ENCODE data around the gene UBL4A. TPM values are rescaled to one million over a fixed set of nuclear protein-coding genes. Genes with fewer than 3 reads are reported as not detected.

The UBL4A gene
- total and polyA plus RNA-seq, 2 experiments from 2014 or later = 53.4 to 65.2 TPM

GRCh38 chrX:154434394-154435168 is 51.8 kb downstream of the UBL4A start:
- H3K36me3 ChIP-seq = no peaks in the 10 kb centered on the region
- H3K27me3 ChIP-seq = no peaks in the 10 kb centered on the region
- H3K4me3 ChIP-seq = no peak overlapping the region
- no peak for TF ChIP-seq CTCF (IDR thresholded peaks at IDR 0.05; ENCODE audit: low read depth, low read length)
- H3K9me3 ChIP-seq (ENCODE audit: low read depth) = no peaks in the 10 kb centered on the region
- DNase-seq (ENCODE audit: low read depth in 1 of 2, low spot score in 1 of 2) = no peak
- H3K27ac ChIP-seq = no peak overlapping the region
- H3K4me1 ChIP-seq (ENCODE audit: low read depth) = no peaks in the 10 kb centered on the region

Other genes starting within 250 kb of the UBL4A start
- not detected in 2 replicates for gene OPN1MW3, start 229.0 kb downstream of the UBL4A start, total RNA-seq
- not detected in 2 replicates for gene OPN1MW3, start 229.0 kb downstream of the UBL4A start, polyA plus RNA-seq
- not detected in 2 replicates for gene TEX28, start 191.5 kb downstream of the UBL4A start, total RNA-seq
- gene TEX28, start 191.5 kb downstream of the UBL4A start, polyA plus RNA-seq = not detected in 2 replicates
- gene TKTL1, start 190.8 kb downstream of the UBL4A start, total RNA-seq = not detected in 2 replicates
- gene TKTL1, start 190.8 kb downstream of the UBL4A start, polyA plus RNA-seq = not detected in 2 replicates
- gene FLNA, start 112.0 kb downstream of the UBL4A start, total RNA-seq = 405 and 447 TPM in 2 replicates
- 250 and 341 TPM in 2 replicates for gene FLNA, start 112.0 kb downstream of the UBL4A start, polyA plus RNA-seq
- 56.9 and 66.2 TPM in 2 replicates for gene EMD, start 107.3 kb downstream of the UBL4A start, total RNA-seq
- 77.7 and 91.2 TPM in 2 replicates for gene EMD, start 107.3 kb downstream of the UBL4A start, polyA plus RNA-seq
- gene RPL10, start 88.2 kb downstream of the UBL4A start, total RNA-seq = 2,299 and 4,006 TPM in 2 replicates
- 1,000 and 1,150 TPM in 2 replicates for gene RPL10, start 88.2 kb downstream of the UBL4A start, polyA plus RNA-seq
- gene DNASE1L1, start 77.4 kb downstream of the UBL4A start, total RNA-seq = 34.3 and 40.4 TPM in 2 replicates
- 24.8 and 26.1 TPM in 2 replicates for gene DNASE1L1, start 77.4 kb downstream of the UBL4A start, polyA plus RNA-seq
- gene TAFAZZIN, start 75.1 kb downstream of the UBL4A start, total RNA-seq = 37.4 and 52.1 TPM in 2 replicates
- 59.7 and 65.0 TPM in 2 replicates for gene TAFAZZIN, start 75.1 kb downstream of the UBL4A start, polyA plus RNA-seq
- 52.4 and 71.8 TPM in 2 replicates for gene ATP6AP1, start 57.9 kb downstream of the UBL4A start, total RNA-seq
- 132 and 155 TPM in 2 replicates for gene ATP6AP1, start 57.9 kb downstream of the UBL4A start, polyA plus RNA-seq
- 159 and 190 TPM in 2 replicates for gene GDI1, start 49.5 kb downstream of the UBL4A start, total RNA-seq
- 131 and 144 TPM in 2 replicates for gene GDI1, start 49.5 kb downstream of the UBL4A start, polyA plus RNA-seq
- gene FAM50A, start 42.5 kb downstream of the UBL4A start, total RNA-seq = 81.8 and 86.1 TPM in 2 replicates
- 133 and 147 TPM in 2 replicates for gene FAM50A, start 42.5 kb downstream of the UBL4A start, polyA plus RNA-seq
- 13.6 and 13.7 TPM in 2 replicates for gene PLXNA3, start 28.3 kb downstream of the UBL4A start, total RNA-seq
- 23.3 and 27.4 TPM in 2 replicates for gene PLXNA3, start 28.3 kb downstream of the UBL4A start, polyA plus RNA-seq
- 71.2 and 82.7 TPM in 2 replicates for gene LAGE3, start 7.3 kb downstream of the UBL4A start, total RNA-seq
- gene LAGE3, start 7.3 kb downstream of the UBL4A start, polyA plus RNA-seq = 63.5 and 71.4 TPM in 2 replicates
- gene SLC10A3, start 4.0 kb upstream of the UBL4A start, total RNA-seq = 31.1 and 47.3 TPM in 2 replicates
- gene SLC10A3, start 4.0 kb upstream of the UBL4A start, polyA plus RNA-seq = 25.9 and 29.9 TPM in 2 replicates
- 121 and 140 TPM in 2 replicates for gene FAM3A, start 29.6 kb upstream of the UBL4A start, total RNA-seq
- 112 and 136 TPM in 2 replicates for gene FAM3A, start 29.6 kb upstream of the UBL4A start, polyA plus RNA-seq
- gene G6PD, start 60.2 kb upstream of the UBL4A start, total RNA-seq = 30.7 and 36.0 TPM in 2 replicates
- 7.7 and 9.9 TPM in 2 replicates for gene G6PD, start 60.2 kb upstream of the UBL4A start, polyA plus RNA-seq
- gene IKBKG, start 61.0 kb upstream of the UBL4A start, total RNA-seq = 15.1 and 18.7 TPM in 2 replicates
- gene IKBKG, start 61.0 kb upstream of the UBL4A start, polyA plus RNA-seq = 13.6 and 23.5 TPM in 2 replicates
- gene CTAG1A, start 98.5 kb upstream of the UBL4A start, total RNA-seq = not detected in 2 replicates
- not detected in 2 replicates for gene CTAG1A, start 98.5 kb upstream of the UBL4A start, polyA plus RNA-seq
- gene CTAG1B, start 132.7 kb upstream of the UBL4A start, total RNA-seq = not detected in 2 replicates
- not detected in 2 replicates for gene CTAG1B, start 132.7 kb upstream of the UBL4A start, polyA plus RNA-seq
- gene CTAG2, start 167.0 kb upstream of the UBL4A start, total RNA-seq = not detected in 2 replicates
- gene CTAG2, start 167.0 kb upstream of the UBL4A start, polyA plus RNA-seq = not detected in 2 replicates